Measurements from ENCODE around the gene TTC21A. TPM values are rescaled to one million over a fixed set of nuclear protein-coding genes. Genes with fewer than 3 reads are reported as not detected.

TTC21A gene
- total RNA-seq, 4 donors from 2014 or later, result 0.33 to 4.3 (median 1.1) TPM

DNA sequence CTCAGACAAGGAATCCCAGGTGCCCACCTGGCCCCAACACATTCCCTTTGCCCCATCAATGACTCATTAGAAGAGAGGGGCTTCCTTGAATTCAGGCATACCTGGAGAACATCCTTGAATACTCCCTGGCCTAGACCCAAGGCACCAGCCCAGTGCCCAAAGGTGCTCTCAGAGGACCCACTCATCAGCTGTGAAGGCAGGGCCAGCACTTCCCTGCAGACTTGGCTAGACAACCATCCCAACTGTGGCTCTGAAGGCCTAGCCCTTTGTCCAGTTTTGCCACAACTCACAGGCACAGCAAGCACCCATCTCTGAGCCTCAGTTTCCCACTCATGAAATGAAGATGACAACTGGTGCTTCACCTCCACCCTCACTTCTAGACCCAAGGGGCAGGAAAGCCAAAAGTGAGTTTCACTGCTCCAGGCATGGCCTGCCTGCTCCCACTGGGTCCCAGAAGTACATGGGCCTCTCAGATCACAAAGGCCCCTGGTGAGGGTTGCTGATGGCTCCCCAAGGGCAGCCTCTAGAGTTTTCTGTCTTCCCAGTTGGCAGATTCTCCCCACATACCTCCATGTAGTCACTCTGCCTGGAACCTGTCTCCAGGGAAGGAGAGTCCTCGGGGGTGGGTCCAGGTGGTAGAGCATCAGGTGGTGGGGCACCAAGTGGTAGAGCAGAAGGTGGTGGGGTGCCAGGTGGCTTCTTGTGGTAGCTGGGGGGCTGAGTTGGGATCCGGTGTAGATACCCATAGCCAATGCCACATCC, 7.6 kb upstream of the TTC21A start:
- Histone ChIP-seq H3K4me3 (no peak overlapping the region), H3K4me1 (peaks cover 13% of the 10 kb centered on the region in 2 donors), H3K36me3 (peaks cover 0 to 56% of the 10 kb centered on the region in 2 donors), H3K9me3 (no peaks in the 10 kb centered on the region), H3K27me3 (no peaks in the 10 kb centered on the region), H3K27ac (no peak overlapping the region)
- in situ Hi-C loops (cut with MboI; ENCODE audit: low sequenced_read_pairs in 4 of 4), result no loop called here
- intact Hi-C loops (cut with DNase I; ENCODE audit: low total_unique reads), result loop anchor here (2.0 kb wide), 1 partner anchor 189 kb away; no protein-coding TSS in a partner anchor
- DNase-seq (no peak), ATAC-seq (no peak)
- TF ChIP-seq CTCF (IDR thresholded peaks at IDR 0.05 in 4 of 5, conservative IDR thresholded peaks at IDR 0.05 in 1 of 5) (no peak), POLR2A (IDR thresholded peaks at IDR 0.05) (no peak)

DNA sequence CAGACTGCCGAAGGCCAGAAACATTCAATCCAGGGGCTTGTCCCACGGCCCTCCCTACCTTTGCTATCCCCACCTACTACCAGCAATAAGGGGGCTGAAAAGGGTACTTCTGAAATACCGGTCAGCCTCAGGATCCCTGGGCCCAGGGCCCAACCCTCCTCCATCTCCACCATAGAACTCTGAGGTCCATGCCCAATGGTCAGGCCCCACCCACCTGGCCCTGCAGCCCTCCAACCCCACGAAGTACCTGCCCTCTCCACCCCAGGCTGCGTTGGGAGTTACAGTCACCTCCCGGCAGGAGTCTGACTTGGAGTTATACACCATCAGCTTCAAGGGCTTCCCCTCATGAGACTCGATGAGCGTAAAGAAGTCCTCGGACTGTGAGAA, 7.0 kb upstream of the TTC21A start:
- Histone ChIP-seq H3K9me3 (no peaks in the 10 kb centered on the region), H3K27ac (no peak overlapping the region), H3K36me3 (peaks cover 0 to 50% of the 10 kb centered on the region in 2 donors), H3K4me1 (peaks cover 18% of the 10 kb centered on the region in 2 donors), H3K4me3 (no peak overlapping the region), H3K27me3 (no peaks in the 10 kb centered on the region)
- no peak for ATAC-seq
- DNase-seq, result no peak
- intact Hi-C loops (cut with DNase I; ENCODE audit: low total_unique reads) (loop anchor here (2.0 kb wide), 1 partner anchor 188 kb away; no protein-coding TSS in a partner anchor), in situ Hi-C loops (cut with MboI; ENCODE audit: low sequenced_read_pairs in 4 of 4) (no loop called here)
- TF ChIP-seq CTCF (IDR thresholded peaks at IDR 0.05 in 4 of 5, conservative IDR thresholded peaks at IDR 0.05 in 1 of 5), result no peak
- TF ChIP-seq POLR2A (IDR thresholded peaks at IDR 0.05), result no peak

- H3K4me1 ChIP-seq, result peaks cover 25% of the 10 kb centered on the region in 2 donors
- no peaks in the 10 kb centered on the region for H3K27me3 ChIP-seq
- no peak overlapping the region for H3K27ac ChIP-seq
- in situ Hi-C loops (cut with MboI; ENCODE audit: low sequenced_read_pairs in 4 of 4) (no loop called here), intact Hi-C loops (cut with DNase I; ENCODE audit: low total_unique reads) (loop anchor here (2.0 kb wide), 1 partner anchor 188 kb away; no protein-coding TSS in a partner anchor)
- DNase-seq (no peak), ATAC-seq (peak in 1 of 2 donors; percentile 76)
- no peak overlapping the region for H3K4me3 ChIP-seq
- peaks cover 0 to 43% of the 10 kb centered on the region in 2 donors for H3K36me3 ChIP-seq
- no peaks in the 10 kb centered on the region for H3K9me3 ChIP-seq
- TF ChIP-seq CTCF (IDR thresholded peaks at IDR 0.05 in 4 of 5, conservative IDR thresholded peaks at IDR 0.05 in 1 of 5) (peak; percentile 56 to 69 (median 68)), POLR2A (IDR thresholded peaks at IDR 0.05) (no peak)
Measured at GRCh38 chr3:39101022-39101689, 6.3 kb upstream of the TTC21A start.

GRCh38 chr3:39102504-39103323, 4.8 kb upstream of the TTC21A start:
- in situ Hi-C loops (cut with MboI; ENCODE audit: low sequenced_read_pairs in 4 of 4), result no loop called here
- no peaks in the 10 kb centered on the region for H3K9me3 ChIP-seq
- ATAC-seq (no peak), DNase-seq (no peak)
- H3K4me1 ChIP-seq, result peaks cover 30% of the 10 kb centered on the region in 2 donors
- intact Hi-C loops (cut with DNase I; ENCODE audit: low total_unique reads), result no loop called here
- H3K4me3 ChIP-seq, result no peak overlapping the region
- H3K27me3 ChIP-seq, result no peaks in the 10 kb centered on the region
- peak overlapping the region in 2 of 4 donors; percentile 8 to 15 for H3K27ac ChIP-seq
- H3K36me3 ChIP-seq, result peaks cover 0 to 28% of the 10 kb centered on the region in 2 donors
- TF ChIP-seq CTCF (IDR thresholded peaks at IDR 0.05 in 4 of 5, conservative IDR thresholded peaks at IDR 0.05 in 1 of 5), result no peak
- TF ChIP-seq POLR2A (IDR thresholded peaks at IDR 0.05), result no peak
